Upper lobe of left lung (tissue), 4 donors: Measurements from ENCODE around the gene ACAA2.

Source experiments
- EP300 ChIP-seq, 4 donors: sonication (generic); formaldehyde crosslinking; IDR thresholded peaks; one replicate each; pipeline ENCODE4 v1.5.1; 2017; ENCODE audit warnings: antibody characterized with exemption in 4 of 4, control low read depth in 2 of 4
- POLR2AphosphoS5 ChIP-seq, 2 donors: sonication (generic); formaldehyde crosslinking; IDR thresholded peaks; one replicate each; pipeline ENCODE4 v1.5.1; 2017; ENCODE audit warnings: antibody characterized with exemption in 2 of 2
- TF ChIP-seq, protein P1 (sequence below), 6 experiments: fragments of 450-650 bp in 4 of 6; fragments of 200-600 bp in 2 of 6; sonication (generic) in 2 of 6; IDR thresholded peaks; one replicate each; pipeline ENCODE4 v1.5.1; 2016 to 2019; ENCODE audit warnings: antibody characterized with exemption in 6 of 6

DNA sequence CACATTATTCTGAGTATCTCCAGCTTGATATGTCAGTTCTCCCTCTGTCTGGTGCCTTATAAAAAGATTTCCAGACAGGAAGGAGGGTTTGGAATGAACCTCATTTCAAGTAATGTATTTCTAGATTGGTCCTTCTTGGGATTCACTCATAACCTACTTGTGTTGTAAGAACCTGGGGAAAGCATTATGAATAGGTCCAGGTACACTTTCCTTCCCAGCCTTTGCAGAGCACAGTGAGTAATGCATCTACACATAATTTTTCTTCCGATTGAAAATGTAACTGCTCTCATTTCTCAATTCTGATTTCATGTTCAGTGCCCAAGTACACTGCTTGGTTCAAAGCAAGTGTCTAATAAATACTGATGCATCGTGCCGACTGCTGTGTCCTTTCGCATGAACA, 25.0 kb upstream of the ACAA2 start:
- TF ChIP-seq, protein P1, sequence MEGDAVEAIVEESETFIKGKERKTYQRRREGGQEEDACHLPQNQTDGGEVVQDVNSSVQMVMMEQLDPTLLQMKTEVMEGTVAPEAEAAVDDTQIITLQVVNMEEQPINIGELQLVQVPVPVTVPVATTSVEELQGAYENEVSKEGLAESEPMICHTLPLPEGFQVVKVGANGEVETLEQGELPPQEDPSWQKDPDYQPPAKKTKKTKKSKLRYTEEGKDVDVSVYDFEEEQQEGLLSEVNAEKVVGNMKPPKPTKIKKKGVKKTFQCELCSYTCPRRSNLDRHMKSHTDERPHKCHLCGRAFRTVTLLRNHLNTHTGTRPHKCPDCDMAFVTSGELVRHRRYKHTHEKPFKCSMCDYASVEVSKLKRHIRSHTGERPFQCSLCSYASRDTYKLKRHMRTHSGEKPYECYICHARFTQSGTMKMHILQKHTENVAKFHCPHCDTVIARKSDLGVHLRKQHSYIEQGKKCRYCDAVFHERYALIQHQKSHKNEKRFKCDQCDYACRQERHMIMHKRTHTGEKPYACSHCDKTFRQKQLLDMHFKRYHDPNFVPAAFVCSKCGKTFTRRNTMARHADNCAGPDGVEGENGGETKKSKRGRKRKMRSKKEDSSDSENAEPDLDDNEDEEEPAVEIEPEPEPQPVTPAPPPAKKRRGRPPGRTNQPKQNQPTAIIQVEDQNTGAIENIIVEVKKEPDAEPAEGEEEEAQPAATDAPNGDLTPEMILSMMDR (IDR thresholded peaks at IDR 0.05) = no peak
- TF ChIP-seq POLR2AphosphoS5 (IDR thresholded peaks at IDR 0.05) (no peak), EP300 (IDR thresholded peaks at IDR 0.05) (no peak)
